ENCODE results near the gene ITPR2.
"Not testable (repeated sequence)": the region's sequence is repeated elsewhere in the genome, so short reads cannot be mapped to it uniquely, and the experiment has no call there.

The ITPR2 gene

DNA sequence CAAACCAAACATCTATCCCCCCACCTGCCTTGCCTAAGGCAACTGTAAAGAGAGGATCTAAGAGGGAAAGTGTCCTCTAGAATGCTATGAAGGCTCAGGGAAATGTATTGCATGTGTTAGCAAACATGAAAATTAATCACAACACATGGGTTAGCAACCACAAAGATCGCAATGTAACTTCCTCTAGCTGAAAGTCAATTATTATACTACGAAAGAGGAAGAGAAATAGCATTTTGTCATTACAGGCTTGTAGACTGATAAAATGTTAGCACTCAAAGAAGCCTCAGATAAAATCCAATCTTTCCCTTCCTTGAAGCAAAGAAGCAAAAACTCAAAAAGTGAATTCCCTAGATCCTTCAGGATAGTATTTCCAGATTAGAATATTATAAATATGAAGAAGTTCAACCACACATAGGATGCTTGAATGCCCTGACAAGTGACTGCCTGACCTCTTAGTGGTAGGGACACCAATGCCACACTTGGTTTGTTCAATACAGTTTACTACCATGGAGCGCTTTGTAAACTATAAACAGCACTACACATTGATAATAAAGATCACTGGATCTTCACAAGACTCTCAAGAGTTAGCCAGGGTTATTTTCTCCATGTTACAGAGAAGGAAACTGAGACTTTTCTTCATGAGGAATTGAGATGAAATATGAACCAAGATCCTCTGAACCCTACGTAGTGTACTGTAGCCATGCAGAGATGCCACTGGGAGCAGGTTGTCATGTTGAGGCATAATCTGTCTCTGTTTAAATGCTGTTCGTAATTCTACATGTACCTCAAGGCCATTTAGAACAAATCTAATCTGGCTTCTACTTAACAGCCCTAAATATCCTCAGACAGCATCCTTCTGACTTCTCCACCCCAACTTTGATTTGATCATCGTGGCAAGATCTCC lies 100.7 kb downstream of the ITPR2 start:
- Histone ChIP-seq H2AK5ac (ENCODE audit: low read length, severe bottlenecking) (no peak overlapping the region), H2BK120ac (ENCODE audit: low read depth, low read length) (no peak overlapping the region), H3K9me3 (ENCODE audit: control insufficient read depth, low read length) (no peaks in the 10 kb centered on the region), H3K23ac (ENCODE audit: low read length in 2 of 2) (no peak overlapping the region), H3K4ac (ENCODE audit: low read depth in 1 of 2, low read length in 2 of 2) (no peak overlapping the region), H3K18ac (ENCODE audit: low read depth in 1 of 2, low read length in 2 of 2) (no peak overlapping the region), H2BK12ac (ENCODE audit: low read length in 2 of 2) (no peak overlapping the region), H3K14ac (ENCODE audit: low read length in 2 of 2) (no peak overlapping the region), H2AFZ (ENCODE audit: low read depth, low read length) (no peak overlapping the region), H3K4me2 (ENCODE audit: low read length, poor library complexity, severe bottlenecking) (no peak overlapping the region), H3K36me3 (ENCODE audit: control insufficient read depth in 1 of 2, insufficient read depth in 2 of 2, low read depth in 1 of 2, low read length in 2 of 2) (peaks cover 0 to 4% of the 10 kb centered on the region in 2 experiments), H3K4me1 (ENCODE audit: control insufficient read depth, insufficient read depth, low read depth, low read length) (peaks cover 6% of the 10 kb centered on the region), H3K79me1 (replicated peaks; ENCODE audit: low read length, poor library complexity, severe bottlenecking) (peaks cover 30% of the 10 kb centered on the region), H3K27ac (ENCODE audit: low read length, poor library complexity, severe bottlenecking) (no peak overlapping the region), H2BK5ac (ENCODE audit: low read depth, low read length, poor library complexity, severe bottlenecking) (no peak overlapping the region), H3K27me3 (ENCODE audit: control insufficient read depth in 1 of 2, insufficient read depth in 1 of 2, low read length in 2 of 2) (no peaks in the 10 kb centered on the region), H3K4me3 (ENCODE audit: insufficient read depth in 1 of 2, low read depth in 1 of 2, low read length in 2 of 2) (no peak overlapping the region), H4K8ac (ENCODE audit: low read length) (no peak overlapping the region), H3K9ac (ENCODE audit: low read length) (no peak overlapping the region), H2BK15ac (ENCODE audit: low read depth, poor library complexity, severe bottlenecking) (no peak overlapping the region), H4K91ac (ENCODE audit: low read length) (no peak overlapping the region)
- DNase-seq = no peak
- 98% methylated on average over 4 of the region's 6 CpGs for WGBS

DNA sequence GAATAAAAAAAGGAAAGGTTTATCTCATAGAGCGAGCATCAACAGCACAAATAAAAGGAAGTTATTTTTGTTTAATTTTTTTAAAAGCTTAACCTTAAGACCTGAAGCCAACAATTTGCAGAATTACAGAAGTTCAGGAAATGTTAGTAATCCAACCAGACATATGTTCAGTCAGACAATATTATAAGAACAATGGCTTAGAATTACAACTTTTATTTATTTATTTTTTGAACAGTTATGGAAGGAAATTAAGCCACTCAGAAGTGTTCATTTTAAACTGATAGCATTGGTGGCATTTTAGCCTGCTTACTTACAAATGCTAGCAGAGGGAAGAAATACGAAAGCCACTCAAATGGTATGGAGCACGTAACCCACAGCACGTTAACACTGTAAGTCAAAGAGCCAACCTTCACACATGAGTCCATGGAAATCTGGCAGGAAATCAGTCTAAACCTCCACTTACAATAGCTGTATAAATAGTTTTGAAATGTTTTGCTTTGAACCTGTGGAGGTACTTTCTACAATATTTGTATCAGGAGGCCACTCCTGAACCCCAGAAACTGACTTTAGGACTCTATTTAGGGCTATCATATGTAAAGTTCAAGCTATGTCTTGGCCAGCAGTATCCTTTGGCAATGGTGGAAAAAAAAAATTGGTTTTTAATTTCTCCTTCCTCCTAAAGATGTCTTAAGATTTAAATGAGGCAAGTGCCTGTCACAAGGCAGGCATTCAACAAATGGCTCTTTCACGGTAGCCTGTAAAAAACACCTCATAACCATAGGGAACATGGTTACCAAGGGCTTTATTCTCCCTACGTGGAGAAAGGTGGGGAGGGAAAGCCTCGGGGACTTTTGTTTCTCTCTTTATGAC lies 102.3 kb downstream of the ITPR2 start:
- H3K79me1 ChIP-seq (replicated peaks; ENCODE audit: low read length, poor library complexity, severe bottlenecking) = peaks cover 22% of the 10 kb centered on the region
- H3K4ac ChIP-seq (ENCODE audit: low read depth in 1 of 2, low read length in 2 of 2) = no peak overlapping the region
- H3K23ac ChIP-seq (ENCODE audit: low read length in 2 of 2) = no peak overlapping the region
- H3K14ac ChIP-seq (ENCODE audit: low read length in 2 of 2) = no peak overlapping the region
- H2AFZ ChIP-seq (ENCODE audit: low read depth, low read length) = no peak overlapping the region
- H3K9me3 ChIP-seq (ENCODE audit: control insufficient read depth, low read length) = no peaks in the 10 kb centered on the region
- WGBS = 95% methylated on average over 5 of the region's 7 CpGs
- H2BK12ac ChIP-seq (ENCODE audit: low read length in 2 of 2) = no peak overlapping the region
- no peak overlapping the region for H3K4me3 ChIP-seq (ENCODE audit: insufficient read depth in 1 of 2, low read depth in 1 of 2, low read length in 2 of 2)
- no peak overlapping the region for H3K4me2 ChIP-seq (ENCODE audit: low read length, poor library complexity, severe bottlenecking)
- H3K18ac ChIP-seq (ENCODE audit: low read depth in 1 of 2, low read length in 2 of 2) = no peak overlapping the region
- no peak overlapping the region for H3K9ac ChIP-seq (ENCODE audit: low read length)
- H3K27ac ChIP-seq (ENCODE audit: low read length, poor library complexity, severe bottlenecking) = no peak overlapping the region
- no peak overlapping the region for H2AK5ac ChIP-seq (ENCODE audit: low read length, severe bottlenecking)
- no peak for DNase-seq
- no peak overlapping the region for H2BK120ac ChIP-seq (ENCODE audit: low read depth, low read length)
- H2BK5ac ChIP-seq (ENCODE audit: low read depth, low read length, poor library complexity, severe bottlenecking) = no peak overlapping the region
- H3K27me3 ChIP-seq (ENCODE audit: control insufficient read depth in 1 of 2, insufficient read depth in 1 of 2, low read length in 2 of 2) = no peaks in the 10 kb centered on the region
- H4K91ac ChIP-seq (ENCODE audit: low read length) = no peak overlapping the region
- peaks cover 0 to 4% of the 10 kb centered on the region in 2 experiments for H3K36me3 ChIP-seq (ENCODE audit: control insufficient read depth in 1 of 2, insufficient read depth in 2 of 2, low read depth in 1 of 2, low read length in 2 of 2)
- H4K8ac ChIP-seq (ENCODE audit: low read length) = no peak overlapping the region
- peaks cover 4% of the 10 kb centered on the region for H3K4me1 ChIP-seq (ENCODE audit: control insufficient read depth, insufficient read depth, low read depth, low read length)
- no peak overlapping the region for H2BK15ac ChIP-seq (ENCODE audit: low read depth, poor library complexity, severe bottlenecking)

GRCh38 chr12:26729137-26729671 lies 103.8 kb downstream of the ITPR2 start:
- not testable (repeated sequence) for H2BK5ac ChIP-seq (ENCODE audit: low read depth, low read length, poor library complexity, severe bottlenecking)

More at GRCh38 chr12:26729137-26729671, 103.8 kb downstream of the ITPR2 start:
- H3K79me1 ChIP-seq (replicated peaks; ENCODE audit: low read length, poor library complexity, severe bottlenecking) = peaks cover 22% of the 10 kb centered on the region
- not testable (repeated sequence) for H4K8ac ChIP-seq (ENCODE audit: low read length); H2AK5ac ChIP-seq (ENCODE audit: low read length, severe bottlenecking); H3K4me1 ChIP-seq (ENCODE audit: control insufficient read depth, insufficient read depth, low read depth, low read length); H3K4me2 ChIP-seq (ENCODE audit: low read length, poor library complexity, severe bottlenecking); DNase-seq; H3K4ac ChIP-seq (ENCODE audit: low read depth in 1 of 2, low read length in 2 of 2); H2BK120ac ChIP-seq (ENCODE audit: low read depth, low read length); H4K91ac ChIP-seq (ENCODE audit: low read length); H3K27me3 ChIP-seq (ENCODE audit: control insufficient read depth in 1 of 2, insufficient read depth in 1 of 2, low read length in 2 of 2); H3K23ac ChIP-seq (ENCODE audit: low read length in 2 of 2); H2BK15ac ChIP-seq (ENCODE audit: low read depth, poor library complexity, severe bottlenecking); H3K18ac ChIP-seq (ENCODE audit: low read depth in 1 of 2, low read length in 2 of 2); H3K4me3 ChIP-seq (ENCODE audit: insufficient read depth in 1 of 2, low read depth in 1 of 2, low read length in 2 of 2); H3K27ac ChIP-seq (ENCODE audit: low read length, poor library complexity, severe bottlenecking); H2AFZ ChIP-seq (ENCODE audit: low read depth, low read length); H3K14ac ChIP-seq (ENCODE audit: low read length in 2 of 2); H3K36me3 ChIP-seq (ENCODE audit: control insufficient read depth in 1 of 2, insufficient read depth in 2 of 2, low read depth in 1 of 2, low read length in 2 of 2); H3K9ac ChIP-seq (ENCODE audit: low read length); H2BK12ac ChIP-seq (ENCODE audit: low read length in 2 of 2); H3K9me3 ChIP-seq (ENCODE audit: control insufficient read depth, low read length)
- 75% methylated on average over 1 of the region's 1 CpG for WGBS

All from mesenchymal stem cell (in vitro differentiated cells and primary cell).